ENCODE data around the gene EVL.

The EVL gene

GRCh38 chr14:100032738-100033137, 32.5 kb upstream of the EVL start:
- Histone ChIP-seq H3K36me3 (ENCODE audit: insufficient read depth, low read length) (no peaks in the 10 kb centered on the region), H3K4me1 (ENCODE audit: insufficient read depth, low read length) (no peaks in the 10 kb centered on the region; the same call in 1 of the 2 replicates), H3K9ac (ENCODE audit: low read depth, low read length) (no peak overlapping the region), H3K9me3 (ENCODE audit: control insufficient read depth, insufficient read depth, low read length) (no peaks in the 10 kb centered on the region)

- Histone ChIP-seq H3K9me3 (ENCODE audit: control insufficient read depth, insufficient read depth, low read length) (no peaks in the 10 kb centered on the region), H3K9ac (ENCODE audit: low read depth, low read length) (no peak overlapping the region), H3K4me1 (ENCODE audit: insufficient read depth, low read length) (no peaks in the 10 kb centered on the region; the same call in 1 of the 2 replicates), H3K36me3 (ENCODE audit: insufficient read depth, low read length) (no peaks in the 10 kb centered on the region)
These were observed 31.7 kb upstream of the EVL start for GRCh38 chr14:100033347-100034075.

GRCh38 chr14:100034468-100034867, 30.8 kb upstream of the EVL start:
- Histone ChIP-seq H3K9me3 (ENCODE audit: control insufficient read depth, insufficient read depth, low read length) (no peaks in the 10 kb centered on the region), H3K9ac (ENCODE audit: low read depth, low read length) (no peak overlapping the region), H3K36me3 (ENCODE audit: insufficient read depth, low read length) (no peaks in the 10 kb centered on the region), H3K4me1 (ENCODE audit: insufficient read depth, low read length) (no peaks in the 10 kb centered on the region; the same call in 1 of the 2 replicates)

- H3K9me3 ChIP-seq (ENCODE audit: control insufficient read depth, insufficient read depth, low read length), result no peaks in the 10 kb centered on the region
- H3K36me3 ChIP-seq (ENCODE audit: insufficient read depth, low read length), result no peaks in the 10 kb centered on the region
- H3K4me1 ChIP-seq (ENCODE audit: insufficient read depth, low read length), result no peaks in the 10 kb centered on the region; the same call in 1 of the 2 replicates
- H3K9ac ChIP-seq (ENCODE audit: low read depth, low read length), result no peak overlapping the region
These were observed 30.2 kb upstream of the EVL start for GRCh38 chr14:100034961-100035500.

- no peaks in the 10 kb centered on the region for H3K9me3 ChIP-seq (ENCODE audit: control insufficient read depth, insufficient read depth, low read length)
- no peaks in the 10 kb centered on the region for H3K36me3 ChIP-seq (ENCODE audit: insufficient read depth, low read length)
- H3K4me1 ChIP-seq (ENCODE audit: insufficient read depth, low read length), result no peaks in the 10 kb centered on the region; the same call in 1 of the 2 replicates
- no peak overlapping the region for H3K9ac ChIP-seq (ENCODE audit: low read depth, low read length)
These were observed 29.5 kb upstream of the EVL start for GRCh38 chr14:100035700-100036099.

- Histone ChIP-seq H3K9ac (ENCODE audit: low read depth, low read length) (no peak overlapping the region), H3K36me3 (ENCODE audit: insufficient read depth, low read length) (no peaks in the 10 kb centered on the region), H3K4me1 (ENCODE audit: insufficient read depth, low read length) (no peaks in the 10 kb centered on the region), H3K9me3 (ENCODE audit: control insufficient read depth, insufficient read depth, low read length) (no peaks in the 10 kb centered on the region)
These were observed 27.9 kb upstream of the EVL start for GRCh38 chr14:100037353-100037752.

GRCh38 chr14:100038065-100038464, 27.2 kb upstream of the EVL start:
- no peaks in the 10 kb centered on the region for H3K36me3 ChIP-seq (ENCODE audit: insufficient read depth, low read length)
- H3K4me1 ChIP-seq (ENCODE audit: insufficient read depth, low read length), result no peaks in the 10 kb centered on the region
- no peaks in the 10 kb centered on the region for H3K9me3 ChIP-seq (ENCODE audit: control insufficient read depth, insufficient read depth, low read length)
- H3K9ac ChIP-seq (ENCODE audit: low read depth, low read length), result no peak overlapping the region

- Histone ChIP-seq H3K9me3 (ENCODE audit: control insufficient read depth, insufficient read depth, low read length) (no peaks in the 10 kb centered on the region), H3K36me3 (ENCODE audit: insufficient read depth, low read length) (no peaks in the 10 kb centered on the region), H3K9ac (ENCODE audit: low read depth, low read length) (no peak overlapping the region), H3K4me1 (ENCODE audit: insufficient read depth, low read length) (no peaks in the 10 kb centered on the region)
These were observed 25.3 kb upstream of the EVL start for GRCh38 chr14:100039903-100040302.

GRCh38 chr14:100041271-100041670, 24.0 kb upstream of the EVL start:
- H3K36me3 ChIP-seq (ENCODE audit: insufficient read depth, low read length), result no peaks in the 10 kb centered on the region
- H3K9ac ChIP-seq (ENCODE audit: low read depth, low read length), result no peak overlapping the region
- no peaks in the 10 kb centered on the region for H3K4me1 ChIP-seq (ENCODE audit: insufficient read depth, low read length)
- H3K9me3 ChIP-seq (ENCODE audit: control insufficient read depth, insufficient read depth, low read length), result no peaks in the 10 kb centered on the region

GRCh38 chr14:100042286-100042685, 22.9 kb upstream of the EVL start:
- H3K36me3 ChIP-seq (ENCODE audit: insufficient read depth, low read length), result no peaks in the 10 kb centered on the region
- H3K4me1 ChIP-seq (ENCODE audit: insufficient read depth, low read length), result no peaks in the 10 kb centered on the region
- H3K9me3 ChIP-seq (ENCODE audit: control insufficient read depth, insufficient read depth, low read length), result no peaks in the 10 kb centered on the region
- H3K9ac ChIP-seq (ENCODE audit: low read depth, low read length), result no peak overlapping the region

- no peaks in the 10 kb centered on the region for H3K9me3 ChIP-seq (ENCODE audit: control insufficient read depth, insufficient read depth, low read length)
- no peaks in the 10 kb centered on the region for H3K4me1 ChIP-seq (ENCODE audit: insufficient read depth, low read length)
- H3K9ac ChIP-seq (ENCODE audit: low read depth, low read length), result no peak overlapping the region
- no peaks in the 10 kb centered on the region for H3K36me3 ChIP-seq (ENCODE audit: insufficient read depth, low read length)
These were observed 19.4 kb upstream of the EVL start for GRCh38 chr14:100045642-100046344.

GRCh38 chr14:100047600-100047999, 17.6 kb upstream of the EVL start:
- Histone ChIP-seq H3K4me1 (ENCODE audit: insufficient read depth, low read length) (no peaks in the 10 kb centered on the region), H3K36me3 (ENCODE audit: insufficient read depth, low read length) (no peaks in the 10 kb centered on the region), H3K9me3 (ENCODE audit: control insufficient read depth, insufficient read depth, low read length) (no peaks in the 10 kb centered on the region), H3K9ac (ENCODE audit: low read depth, low read length) (no peak overlapping the region)

GRCh38 chr14:100048786-100049185, 16.4 kb upstream of the EVL start:
- H3K36me3 ChIP-seq (ENCODE audit: insufficient read depth, low read length), result no peaks in the 10 kb centered on the region
- H3K4me1 ChIP-seq (ENCODE audit: insufficient read depth, low read length), result no peaks in the 10 kb centered on the region
- H3K9ac ChIP-seq (ENCODE audit: low read depth, low read length), result no peak overlapping the region
- H3K9me3 ChIP-seq (ENCODE audit: control insufficient read depth, insufficient read depth, low read length), result no peaks in the 10 kb centered on the region

GRCh38 chr14:100049220-100049619, 16.0 kb upstream of the EVL start:
- no peaks in the 10 kb centered on the region for H3K4me1 ChIP-seq (ENCODE audit: insufficient read depth, low read length)
- no peaks in the 10 kb centered on the region for H3K9me3 ChIP-seq (ENCODE audit: control insufficient read depth, insufficient read depth, low read length)
- H3K9ac ChIP-seq (ENCODE audit: low read depth, low read length), result no peak overlapping the region
- H3K36me3 ChIP-seq (ENCODE audit: insufficient read depth, low read length), result no peaks in the 10 kb centered on the region

- H3K4me1 ChIP-seq (ENCODE audit: insufficient read depth, low read length), result no peaks in the 10 kb centered on the region
- no peak overlapping the region for H3K9ac ChIP-seq (ENCODE audit: low read depth, low read length)
- H3K36me3 ChIP-seq (ENCODE audit: insufficient read depth, low read length), result no peaks in the 10 kb centered on the region
- no peaks in the 10 kb centered on the region for H3K9me3 ChIP-seq (ENCODE audit: control insufficient read depth, insufficient read depth, low read length)
These were observed 14.1 kb upstream of the EVL start for GRCh38 chr14:100051103-100051502.
